SK-N-SH treated with all-trans-retinoic acid at 6 μM for 48 hours (cell line): ENCODE measurements around the gene MTHFS.

Experiments
- ATAC-seq: fragments of 200-7000 bp; cut with Tn5 transposase; 3 replicates; pipeline ENCODE4 v1.9.1; 2020; ENCODE audit warnings: mild to moderate bottlenecking, moderate library complexity
- ARNTL ChIP-seq: fragments of 450-650 bp; formaldehyde crosslinking; IDR thresholded peaks from 2 replicates; pipeline ENCODE4 v1.5.0; 2020; ENCODE audit warnings: low read depth, mild to moderate bottlenecking, moderate library complexity, borderline replicate concordance
- BACH2 ChIP-seq: fragments of 250-450 bp; sonication (Bioruptor Pico); IDR thresholded peaks from 2 replicates; pipeline ENCODE4 v1.9.0; 2021; ENCODE audit warnings: mild to moderate bottlenecking, borderline replicate concordance
- CSDC2 ChIP-seq: fragments of 250-450 bp; sonication (Bioruptor Pico); IDR thresholded peaks from 2 replicates; pipeline ENCODE4 v1.5.0; 2020; ENCODE audit warnings: mild to moderate bottlenecking, moderate library complexity
- ISL1 ChIP-seq: fragments of 250-450 bp; sonication (Bioruptor Pico); IDR thresholded peaks from 2 replicates; pipeline ENCODE4 v2.1.2; 2022; ENCODE audit warnings: mild to moderate bottlenecking, moderate library complexity
- TCF4 ChIP-seq: fragments of 250-450 bp; sonication (Bioruptor Pico); IDR thresholded peaks from 2 replicates; pipeline ENCODE4 v1.8.0; 2021; ENCODE audit warnings: mild to moderate bottlenecking, moderate library complexity, borderline replicate concordance
- TOX ChIP-seq: fragments of 250-450 bp; sonication (Bioruptor Pico); IDR thresholded peaks from 2 replicates; pipeline ENCODE4 v1.8.0; 2021; ENCODE audit warnings: mild to moderate bottlenecking, moderate library complexity, borderline replicate concordance
- ZNF565 ChIP-seq: fragments of 450-650 bp; formaldehyde crosslinking; conservative IDR thresholded peaks from 2 replicates; pipeline ENCODE4 v1.5.0; 2020; ENCODE audit warnings: low read depth, mild to moderate bottlenecking, moderate library complexity
- ZNF70 ChIP-seq: fragments of 450-650 bp; formaldehyde crosslinking; IDR thresholded peaks from 2 replicates; pipeline ENCODE4 v1.5.0; 2020; ENCODE audit warnings: mild to moderate bottlenecking, moderate library complexity
- ZNF8 ChIP-seq: fragments of 450-650 bp; formaldehyde crosslinking; IDR thresholded peaks from 2 replicates; pipeline ENCODE4 v1.5.0; 2020; ENCODE audit warnings: mild to moderate bottlenecking, moderate library complexity
- TF ChIP-seq, protein P1 (sequence below): fragments of 250-450 bp; sonication (Bioruptor Pico); IDR thresholded peaks from 2 replicates; pipeline ENCODE4 v1.5.0; 2020; ENCODE audit warnings: mild to moderate bottlenecking, moderate library complexity
- TF ChIP-seq, protein P2 (sequence below): fragments of 250-450 bp; sonication (Bioruptor Pico); IDR thresholded peaks from 2 replicates; pipeline ENCODE4 v1.8.0; 2020; ENCODE audit warnings: mild to moderate bottlenecking, moderate library complexity, borderline replicate concordance
- TF ChIP-seq, protein P3 (sequence below): fragments of 250-450 bp; sonication (Bioruptor Pico); IDR thresholded peaks from 2 replicates; pipeline ENCODE4 v1.8.0; 2021; ENCODE audit warnings: low read depth, mild to moderate bottlenecking, moderate library complexity, borderline replicate concordance
- TF ChIP-seq, protein P4 (sequence below): fragments of 250-450 bp; sonication (Bioruptor Pico); IDR thresholded peaks from 2 replicates; pipeline ENCODE4 v1.5.1; 2020; ENCODE audit warnings: low read depth, mild to moderate bottlenecking, moderate library complexity
- TF ChIP-seq, protein P5 (sequence below): fragments of 250-450 bp; sonication (Bioruptor Pico); IDR thresholded peaks from 2 replicates; pipeline ENCODE4 v1.5.1; 2021; ENCODE audit warnings: mild to moderate bottlenecking, moderate library complexity

The MTHFS gene

DNA sequence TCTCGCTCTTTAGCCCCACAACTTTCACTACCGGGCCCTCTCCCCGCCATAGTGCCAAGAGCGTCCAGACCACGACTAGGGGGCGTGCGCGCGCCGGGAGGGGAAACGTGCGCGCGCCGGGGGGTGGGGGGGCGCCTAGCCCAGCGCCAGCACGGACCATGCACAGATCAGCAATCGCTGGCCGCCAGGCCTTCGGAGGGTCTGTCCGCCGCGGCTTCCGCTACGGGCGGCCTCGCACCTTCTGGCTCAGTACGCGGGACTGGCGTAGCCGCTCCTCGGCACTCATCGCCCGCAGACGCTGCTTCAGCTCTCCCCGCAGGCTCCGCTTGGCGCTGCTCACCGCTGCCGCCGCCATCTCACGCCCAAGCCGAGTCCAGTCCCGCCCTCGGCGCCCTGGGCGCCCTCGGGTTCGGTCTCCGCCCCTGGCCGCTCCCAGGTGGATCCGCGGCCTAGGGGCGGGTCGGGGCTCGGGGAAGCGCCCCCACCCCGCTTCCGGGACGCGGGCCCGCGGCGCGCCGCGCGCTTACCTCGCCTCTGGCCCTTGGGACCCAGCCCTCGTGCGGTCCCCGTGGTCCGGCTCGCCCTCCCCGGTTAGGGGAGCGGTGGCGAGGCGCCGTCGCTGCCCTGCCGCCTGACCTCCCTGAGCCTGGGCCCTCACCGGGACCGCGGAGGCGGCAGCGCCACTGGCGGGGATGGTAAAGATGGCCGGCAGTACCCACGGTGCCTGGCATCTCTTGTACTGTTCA, at the start of gene MTHFS:
Gene MTHFS (minus strand): TSS at position 381 of the 746 bp plus-strand sequence. CDS start 26 bp downstream, at position 355.
- ATAC-seq = peak; percentile 96
- TF ChIP-seq ARNTL (CRISPR knock-in tag) = no peak
- TF ChIP-seq, protein P1, sequence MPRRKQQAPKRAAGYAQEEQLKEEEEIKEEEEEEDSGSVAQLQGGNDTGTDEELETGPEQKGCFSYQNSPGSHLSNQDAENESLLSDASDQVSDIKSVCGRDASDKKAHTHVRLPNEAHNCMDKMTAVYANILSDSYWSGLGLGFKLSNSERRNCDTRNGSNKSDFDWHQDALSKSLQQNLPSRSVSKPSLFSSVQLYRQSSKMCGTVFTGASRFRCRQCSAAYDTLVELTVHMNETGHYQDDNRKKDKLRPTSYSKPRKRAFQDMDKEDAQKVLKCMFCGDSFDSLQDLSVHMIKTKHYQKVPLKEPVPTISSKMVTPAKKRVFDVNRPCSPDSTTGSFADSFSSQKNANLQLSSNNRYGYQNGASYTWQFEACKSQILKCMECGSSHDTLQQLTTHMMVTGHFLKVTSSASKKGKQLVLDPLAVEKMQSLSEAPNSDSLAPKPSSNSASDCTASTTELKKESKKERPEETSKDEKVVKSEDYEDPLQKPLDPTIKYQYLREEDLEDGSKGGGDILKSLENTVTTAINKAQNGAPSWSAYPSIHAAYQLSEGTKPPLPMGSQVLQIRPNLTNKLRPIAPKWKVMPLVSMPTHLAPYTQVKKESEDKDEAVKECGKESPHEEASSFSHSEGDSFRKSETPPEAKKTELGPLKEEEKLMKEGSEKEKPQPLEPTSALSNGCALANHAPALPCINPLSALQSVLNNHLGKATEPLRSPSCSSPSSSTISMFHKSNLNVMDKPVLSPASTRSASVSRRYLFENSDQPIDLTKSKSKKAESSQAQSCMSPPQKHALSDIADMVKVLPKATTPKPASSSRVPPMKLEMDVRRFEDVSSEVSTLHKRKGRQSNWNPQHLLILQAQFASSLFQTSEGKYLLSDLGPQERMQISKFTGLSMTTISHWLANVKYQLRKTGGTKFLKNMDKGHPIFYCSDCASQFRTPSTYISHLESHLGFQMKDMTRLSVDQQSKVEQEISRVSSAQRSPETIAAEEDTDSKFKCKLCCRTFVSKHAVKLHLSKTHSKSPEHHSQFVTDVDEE (CRISPR knock-in tag) = 0 out of 2 replicates have a peak, but pooled peaks have one; percentile 12

DNA sequence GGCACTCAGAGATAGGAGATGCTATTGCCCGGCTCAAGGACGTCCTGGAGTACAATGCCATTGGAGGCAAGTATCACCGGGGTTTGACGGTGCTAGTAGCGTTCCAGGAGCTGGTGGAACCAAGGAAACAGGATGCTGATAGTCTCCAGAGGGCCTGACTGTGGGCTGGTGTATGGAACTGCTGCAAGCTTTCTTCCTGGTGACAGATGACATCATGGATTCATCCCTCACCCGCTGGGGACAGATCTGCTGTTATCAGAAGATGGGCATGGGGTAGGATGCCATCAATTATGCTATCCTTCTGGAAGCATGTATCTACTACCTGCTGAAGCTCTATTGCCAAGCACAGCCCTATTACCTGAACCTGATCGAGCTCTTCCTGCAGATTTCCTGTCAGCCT, 47.8 kb upstream of the MTHFS start:
- ATAC-seq = no peak
- TF ChIP-seq ZNF70 (CRISPR knock-in tag) = no peak
- TF ChIP-seq ISL1 (CRISPR knock-in tag) = no peak
- TF ChIP-seq TOX = no peak
- TF ChIP-seq TCF4 (CRISPR knock-in tag) = no peak
- TF ChIP-seq, protein P2, sequence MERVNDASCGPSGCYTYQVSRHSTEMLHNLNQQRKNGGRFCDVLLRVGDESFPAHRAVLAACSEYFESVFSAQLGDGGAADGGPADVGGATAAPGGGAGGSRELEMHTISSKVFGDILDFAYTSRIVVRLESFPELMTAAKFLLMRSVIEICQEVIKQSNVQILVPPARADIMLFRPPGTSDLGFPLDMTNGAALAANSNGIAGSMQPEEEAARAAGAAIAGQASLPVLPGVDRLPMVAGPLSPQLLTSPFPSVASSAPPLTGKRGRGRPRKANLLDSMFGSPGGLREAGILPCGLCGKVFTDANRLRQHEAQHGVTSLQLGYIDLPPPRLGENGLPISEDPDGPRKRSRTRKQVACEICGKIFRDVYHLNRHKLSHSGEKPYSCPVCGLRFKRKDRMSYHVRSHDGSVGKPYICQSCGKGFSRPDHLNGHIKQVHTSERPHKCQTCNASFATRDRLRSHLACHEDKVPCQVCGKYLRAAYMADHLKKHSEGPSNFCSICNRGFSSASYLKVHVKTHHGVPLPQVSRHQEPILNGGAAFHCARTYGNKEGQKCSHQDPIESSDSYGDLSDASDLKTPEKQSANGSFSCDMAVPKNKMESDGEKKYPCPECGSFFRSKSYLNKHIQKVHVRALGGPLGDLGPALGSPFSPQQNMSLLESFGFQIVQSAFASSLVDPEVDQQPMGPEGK = no peak
- TF ChIP-seq, protein P3, sequence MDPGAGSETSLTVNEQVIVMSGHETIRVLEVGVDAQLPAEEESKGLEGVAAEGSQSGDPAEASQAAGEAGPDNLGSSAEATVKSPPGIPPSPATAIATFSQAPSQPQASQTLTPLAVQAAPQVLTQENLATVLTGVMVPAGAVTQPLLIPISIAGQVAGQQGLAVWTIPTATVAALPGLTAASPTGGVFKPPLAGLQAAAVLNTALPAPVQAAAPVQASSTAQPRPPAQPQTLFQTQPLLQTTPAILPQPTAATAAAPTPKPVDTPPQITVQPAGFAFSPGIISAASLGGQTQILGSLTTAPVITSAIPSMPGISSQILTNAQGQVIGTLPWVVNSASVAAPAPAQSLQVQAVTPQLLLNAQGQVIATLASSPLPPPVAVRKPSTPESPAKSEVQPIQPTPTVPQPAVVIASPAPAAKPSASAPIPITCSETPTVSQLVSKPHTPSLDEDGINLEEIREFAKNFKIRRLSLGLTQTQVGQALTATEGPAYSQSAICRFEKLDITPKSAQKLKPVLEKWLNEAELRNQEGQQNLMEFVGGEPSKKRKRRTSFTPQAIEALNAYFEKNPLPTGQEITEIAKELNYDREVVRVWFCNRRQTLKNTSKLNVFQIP (CRISPR knock-in tag) = no peak
- no peak for TF ChIP-seq BACH2 (CRISPR knock-in tag)
- TF ChIP-seq, protein P1 (CRISPR knock-in tag) = no peak
- TF ChIP-seq ZNF565 (CRISPR knock-in tag) = no peak
- TF ChIP-seq, protein P4, sequence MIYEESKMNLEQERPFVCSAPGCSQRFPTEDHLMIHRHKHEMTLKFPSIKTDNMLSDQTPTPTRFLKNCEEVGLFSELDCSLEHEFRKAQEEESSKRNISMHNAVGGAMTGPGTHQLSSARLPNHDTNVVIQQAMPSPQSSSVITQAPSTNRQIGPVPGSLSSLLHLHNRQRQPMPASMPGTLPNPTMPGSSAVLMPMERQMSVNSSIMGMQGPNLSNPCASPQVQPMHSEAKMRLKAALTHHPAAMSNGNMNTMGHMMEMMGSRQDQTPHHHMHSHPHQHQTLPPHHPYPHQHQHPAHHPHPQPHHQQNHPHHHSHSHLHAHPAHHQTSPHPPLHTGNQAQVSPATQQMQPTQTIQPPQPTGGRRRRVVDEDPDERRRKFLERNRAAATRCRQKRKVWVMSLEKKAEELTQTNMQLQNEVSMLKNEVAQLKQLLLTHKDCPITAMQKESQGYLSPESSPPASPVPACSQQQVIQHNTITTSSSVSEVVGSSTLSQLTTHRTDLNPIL = no peak

DNA sequence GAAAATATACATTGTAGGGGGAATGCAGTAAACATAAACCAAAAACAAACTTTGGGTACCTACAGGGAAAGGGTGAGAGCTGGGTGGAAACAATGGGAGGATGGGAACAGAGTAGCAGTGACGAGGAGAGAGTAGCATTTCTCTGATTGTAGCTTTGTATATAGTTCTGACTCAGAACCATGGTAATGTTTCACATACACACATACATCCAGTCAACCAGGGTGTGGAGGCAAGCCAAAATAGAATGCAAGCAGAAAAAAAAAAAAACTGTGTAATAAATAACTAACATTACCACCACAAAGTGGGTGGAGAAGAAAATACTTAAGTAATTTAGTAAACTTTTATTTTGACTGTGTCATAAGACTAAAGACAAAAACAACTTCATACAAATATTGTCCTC, 47.0 kb upstream of the MTHFS start:
- no peak for ATAC-seq
- TF ChIP-seq, protein P2 = no peak
- no peak for TF ChIP-seq BACH2 (CRISPR knock-in tag)
- TF ChIP-seq, protein P3 (CRISPR knock-in tag) = no peak
- TF ChIP-seq, protein P5, sequence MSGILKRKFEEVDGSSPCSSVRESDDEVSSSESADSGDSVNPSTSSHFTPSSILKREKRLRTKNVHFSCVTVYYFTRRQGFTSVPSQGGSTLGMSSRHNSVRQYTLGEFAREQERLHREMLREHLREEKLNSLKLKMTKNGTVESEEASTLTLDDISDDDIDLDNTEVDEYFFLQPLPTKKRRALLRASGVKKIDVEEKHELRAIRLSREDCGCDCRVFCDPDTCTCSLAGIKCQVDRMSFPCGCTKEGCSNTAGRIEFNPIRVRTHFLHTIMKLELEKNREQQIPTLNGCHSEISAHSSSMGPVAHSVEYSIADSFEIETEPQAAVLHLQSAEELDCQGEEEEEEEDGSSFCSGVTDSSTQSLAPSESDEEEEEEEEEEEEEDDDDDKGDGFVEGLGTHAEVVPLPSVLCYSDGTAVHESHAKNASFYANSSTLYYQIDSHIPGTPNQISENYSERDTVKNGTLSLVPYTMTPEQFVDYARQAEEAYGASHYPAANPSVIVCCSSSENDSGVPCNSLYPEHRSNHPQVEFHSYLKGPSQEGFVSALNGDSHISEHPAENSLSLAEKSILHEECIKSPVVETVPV (CRISPR knock-in tag) = no peak
- TF ChIP-seq CSDC2 (CRISPR knock-in tag) = no peak
- no peak for TF ChIP-seq ZNF8 (CRISPR knock-in tag)
- TF ChIP-seq TOX = no peak
- TF ChIP-seq ZNF70 (CRISPR knock-in tag) = no peak
- TF ChIP-seq, protein P4 = no peak
